ENCODE measurements around the gene PAXX.

Gene PAXX

GRCh38 chr9:137011907-137012675, 19.9 kb downstream of the PAXX start:
- no peaks in the 10 kb centered on the region for H3F3A ChIP-seq (ENCODE audit: insufficient read depth, low read length)
- TF ChIP-seq, protein P1, sequence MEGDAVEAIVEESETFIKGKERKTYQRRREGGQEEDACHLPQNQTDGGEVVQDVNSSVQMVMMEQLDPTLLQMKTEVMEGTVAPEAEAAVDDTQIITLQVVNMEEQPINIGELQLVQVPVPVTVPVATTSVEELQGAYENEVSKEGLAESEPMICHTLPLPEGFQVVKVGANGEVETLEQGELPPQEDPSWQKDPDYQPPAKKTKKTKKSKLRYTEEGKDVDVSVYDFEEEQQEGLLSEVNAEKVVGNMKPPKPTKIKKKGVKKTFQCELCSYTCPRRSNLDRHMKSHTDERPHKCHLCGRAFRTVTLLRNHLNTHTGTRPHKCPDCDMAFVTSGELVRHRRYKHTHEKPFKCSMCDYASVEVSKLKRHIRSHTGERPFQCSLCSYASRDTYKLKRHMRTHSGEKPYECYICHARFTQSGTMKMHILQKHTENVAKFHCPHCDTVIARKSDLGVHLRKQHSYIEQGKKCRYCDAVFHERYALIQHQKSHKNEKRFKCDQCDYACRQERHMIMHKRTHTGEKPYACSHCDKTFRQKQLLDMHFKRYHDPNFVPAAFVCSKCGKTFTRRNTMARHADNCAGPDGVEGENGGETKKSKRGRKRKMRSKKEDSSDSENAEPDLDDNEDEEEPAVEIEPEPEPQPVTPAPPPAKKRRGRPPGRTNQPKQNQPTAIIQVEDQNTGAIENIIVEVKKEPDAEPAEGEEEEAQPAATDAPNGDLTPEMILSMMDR (IDR thresholded peaks at IDR 0.05; ENCODE audit: low read length): no peak
- TF ChIP-seq EZH2 (IDR thresholded peaks at IDR 0.05; ENCODE audit: borderline replicate concordance, low read length): no peak
- H3K27ac ChIP-seq (ENCODE audit: low read depth, low read length, poor library complexity, severe bottlenecking): no peak overlapping the region
- H3K9ac ChIP-seq (ENCODE audit: low read length): no peak overlapping the region
- no peaks in the 10 kb centered on the region for H4K20me1 ChIP-seq (ENCODE audit: insufficient read depth, low read length)
- peaks cover 3% of the 10 kb centered on the region; the same call in 1 of the 2 replicates for H3K27me3 ChIP-seq (ENCODE audit: insufficient read depth, low read length)
- no peaks in the 10 kb centered on the region for H3K9me2 ChIP-seq (ENCODE audit: low read depth, low read length)
- no peak overlapping the region for H2AFZ ChIP-seq (ENCODE audit: low read length)
- H3K36me3 ChIP-seq (ENCODE audit: insufficient read depth, low read length): no peaks in the 10 kb centered on the region
- H3K4me2 ChIP-seq (ENCODE audit: low read length): no peak overlapping the region
- no peaks in the 10 kb centered on the region for H3K79me2 ChIP-seq (ENCODE audit: insufficient read depth, low read length)
- H3K4me3 ChIP-seq (ENCODE audit: low read depth, low read length, poor library complexity, severe bottlenecking): no peak overlapping the region
- no peaks in the 10 kb centered on the region for H3K9me3 ChIP-seq (ENCODE audit: low read length)
- H3K4me1 ChIP-seq (ENCODE audit: insufficient read depth, low read length, severe bottlenecking): no peaks in the 10 kb centered on the region

GRCh38 chr9:137012694-137013570, 20.7 kb downstream of the PAXX start:
- no peak overlapping the region for H3K4me2 ChIP-seq (ENCODE audit: low read length)
- H3K36me3 ChIP-seq (ENCODE audit: insufficient read depth, low read length): no peaks in the 10 kb centered on the region

DNA sequence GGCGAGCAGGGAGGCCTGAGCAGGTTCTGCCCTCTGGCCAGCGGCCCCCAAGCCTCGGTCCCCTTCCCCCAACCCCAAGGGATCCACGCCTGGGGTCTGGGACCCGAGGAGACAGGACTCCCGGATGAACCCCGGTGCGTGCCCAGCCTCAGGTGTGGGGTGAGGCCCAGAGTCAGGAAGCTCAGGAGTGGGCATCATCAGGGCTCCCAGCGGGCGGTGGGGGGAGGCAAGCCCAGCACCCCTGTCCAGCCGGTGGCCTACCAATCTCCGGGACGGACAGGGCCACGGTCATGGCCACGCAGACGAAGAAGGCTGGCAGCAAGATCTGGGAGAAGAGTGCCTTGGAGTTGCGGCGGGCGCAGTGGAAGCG, 21.3 kb downstream of the PAXX start:
- Histone ChIP-seq H3K4me3 (ENCODE audit: low read depth, low read length, poor library complexity, severe bottlenecking) (no peak overlapping the region), H3K9ac (ENCODE audit: low read length) (no peak overlapping the region), H2AFZ (ENCODE audit: low read length) (no peak overlapping the region), H3K79me2 (ENCODE audit: insufficient read depth, low read length) (no peaks in the 10 kb centered on the region), H3K9me3 (ENCODE audit: low read length) (no peaks in the 10 kb centered on the region), H3K4me2 (ENCODE audit: low read length) (no peak overlapping the region), H3K9me2 (ENCODE audit: low read depth, low read length) (no peaks in the 10 kb centered on the region), H3K4me1 (ENCODE audit: insufficient read depth, low read length, severe bottlenecking) (no peaks in the 10 kb centered on the region), H3K27ac (ENCODE audit: low read depth, low read length, poor library complexity, severe bottlenecking) (no peak overlapping the region), H4K20me1 (ENCODE audit: insufficient read depth, low read length) (no peaks in the 10 kb centered on the region), H3K27me3 (ENCODE audit: insufficient read depth, low read length) (peaks cover 3% of the 10 kb centered on the region; the same call in 1 of the 2 replicates), H3F3A (ENCODE audit: insufficient read depth, low read length) (no peaks in the 10 kb centered on the region), H3K36me3 (ENCODE audit: insufficient read depth, low read length) (no peaks in the 10 kb centered on the region)
- TF ChIP-seq, protein P1 (IDR thresholded peaks at IDR 0.05; ENCODE audit: low read length): no peak
- no peak for TF ChIP-seq EZH2 (IDR thresholded peaks at IDR 0.05; ENCODE audit: borderline replicate concordance, low read length)

More at GRCh38 chr9:137012694-137013570, 20.7 kb downstream of the PAXX start:
- Histone ChIP-seq H3K4me3 (ENCODE audit: low read depth, low read length, poor library complexity, severe bottlenecking) (no peak overlapping the region), H3K9ac (ENCODE audit: low read length) (no peak overlapping the region), H4K20me1 (ENCODE audit: insufficient read depth, low read length) (no peaks in the 10 kb centered on the region), H2AFZ (ENCODE audit: low read length) (no peak overlapping the region), H3K27ac (ENCODE audit: low read depth, low read length, poor library complexity, severe bottlenecking) (no peak overlapping the region), H3K9me3 (ENCODE audit: low read length) (no peaks in the 10 kb centered on the region), H3K27me3 (ENCODE audit: insufficient read depth, low read length) (peaks cover 3% of the 10 kb centered on the region; the same call in 1 of the 2 replicates), H3K79me2 (ENCODE audit: insufficient read depth, low read length) (no peaks in the 10 kb centered on the region), H3K9me2 (ENCODE audit: low read depth, low read length) (no peaks in the 10 kb centered on the region), H3K4me1 (ENCODE audit: insufficient read depth, low read length, severe bottlenecking) (no peaks in the 10 kb centered on the region), H3F3A (ENCODE audit: insufficient read depth, low read length) (no peaks in the 10 kb centered on the region)
- no peak for TF ChIP-seq EZH2 (IDR thresholded peaks at IDR 0.05; ENCODE audit: borderline replicate concordance, low read length)
- TF ChIP-seq, protein P1 (IDR thresholded peaks at IDR 0.05; ENCODE audit: low read length): no peak

Measured in OCI-LY1 (cell line).